NT2/D1 (cell line): ENCODE measurements around the gene APBA2.

Experiments
- SUZ12 ChIP-seq: IDR thresholded peaks from 2 replicates; pipeline ENCODE4 v1.6.1; 2011; ENCODE audit not compliant: insufficient read length, insufficient read depth; ENCODE audit errors: extremely low read depth
- YY1 ChIP-seq: IDR thresholded peaks from 2 replicates; pipeline ENCODE4 v1.6.1; 2011; ENCODE audit not compliant: insufficient read length, insufficient read depth
- ZNF274 ChIP-seq: IDR thresholded peaks from 2 replicates; pipeline ENCODE4 v1.6.1; 2011; ENCODE audit warnings: mild to moderate bottlenecking, low read depth, low read length

- no peak for TF ChIP-seq ZNF274
- TF ChIP-seq YY1: no peak
- TF ChIP-seq SUZ12: no peak
Measured at GRCh38 chr15:29066310-29066709, 180.5 kb downstream of the APBA2 start.
